Urothelium cell line (cell line): ENCODE measurements around the gene HYCC2.
"Not testable (repeated sequence)": the region's sequence is repeated elsewhere in the genome, so short reads cannot be mapped to it uniquely, and the experiment has no call there.

ENCODE experiments used
- DNase-seq: peaks from one replicate; pipeline ENCODE4 v3.0.0; 2011; ENCODE audit warnings: low spot score, mixed read lengths
- FAIRE-seq: peaks from 2 replicates; lab custom pipeline; 2011; peaks lifted over from hg19 to GRCh38; lab: Jason Lieb, UNC

The HYCC2 gene

GRCh38 chr2:201073071-201073470 is 1.6 kb upstream of the HYCC2 start:
- DNase-seq (no peak), FAIRE-seq (no peak)

GRCh38 chr2:201072201-201072530 is 695 bp upstream of the HYCC2 start:
- peak; percentile 8 for DNase-seq
- FAIRE-seq: no peak

- no peak for FAIRE-seq
Measured at GRCh38 chr2:201070948-201071478, 458 bp downstream of the HYCC2 start.

GRCh38 chr2:201064797-201065329 is 6.6 kb downstream of the HYCC2 start:
- DNase-seq (no peak), FAIRE-seq (no peak)

More at GRCh38 chr2:201070948-201071478, 458 bp downstream of the HYCC2 start:
- DNase-seq: peak; percentile 9

GRCh38 chr2:201063516-201063915 is 8.0 kb downstream of the HYCC2 start:
- DNase-seq, FAIRE-seq: not testable (repeated sequence)

GRCh38 chr2:201059961-201060755 is 11.3 kb downstream of the HYCC2 start:
- no peak for FAIRE-seq
- no peak for DNase-seq

GRCh38 chr2:201058914-201059313 is 12.6 kb downstream of the HYCC2 start:
- no peak for DNase-seq
- no peak for FAIRE-seq

- DNase-seq (no peak), FAIRE-seq (no peak)
Measured at GRCh38 chr2:201057715-201058248, 13.7 kb downstream of the HYCC2 start.

GRCh38 chr2:201057087-201057521 is 14.4 kb downstream of the HYCC2 start:
- FAIRE-seq (no peak), DNase-seq (no peak)

- no peak for DNase-seq
Measured at GRCh38 chr2:201049455-201049854, 22.0 kb downstream of the HYCC2 start.

GRCh38 chr2:201046881-201047280 is 24.6 kb downstream of the HYCC2 start:
- FAIRE-seq: no peak
- no peak for DNase-seq

More at GRCh38 chr2:201049455-201049854, 22.0 kb downstream of the HYCC2 start:
- FAIRE-seq: no peak

- DNase-seq, FAIRE-seq: not testable (repeated sequence)
Measured at GRCh38 chr2:201043050-201043449, 28.4 kb downstream of the HYCC2 start.

GRCh38 chr2:201042451-201042850 is 29.0 kb downstream of the HYCC2 start:
- not testable (repeated sequence) for FAIRE-seq

GRCh38 chr2:201040867-201041628 is 30.4 kb downstream of the HYCC2 start:
- FAIRE-seq (no peak), DNase-seq (no peak)

More at GRCh38 chr2:201042451-201042850, 29.0 kb downstream of the HYCC2 start:
- DNase-seq: not testable (repeated sequence)

GRCh38 chr2:201038855-201039254 is 32.6 kb downstream of the HYCC2 start:
- DNase-seq (no peak), FAIRE-seq (no peak)

- not testable (repeated sequence) for FAIRE-seq
Measured at GRCh38 chr2:201038361-201038760, 33.1 kb downstream of the HYCC2 start.

GRCh38 chr2:201034355-201034754 is 37.1 kb downstream of the HYCC2 start:
- FAIRE-seq, DNase-seq: not testable (repeated sequence)

More at GRCh38 chr2:201038361-201038760, 33.1 kb downstream of the HYCC2 start:
- DNase-seq: not testable (repeated sequence)

GRCh38 chr2:201024518-201024917 is 47.0 kb downstream of the HYCC2 start:
- DNase-seq (no peak), FAIRE-seq (no peak)

- DNase-seq (no peak), FAIRE-seq (no peak)
Measured at GRCh38 chr2:201021914-201022313, 49.6 kb downstream of the HYCC2 start.
